GM19025 (cell line): ENCODE measurements around the gene TSSK6.

Source experiments
- ATAC-seq: cut with Tn5 transposase; IDR thresholded peaks from one replicate; pipeline ENCODE4 v1.9.1; 2021; ENCODE audit warnings: mild to moderate bottlenecking, low read depth, moderate library complexity; ENCODE audit not compliant: unreplicated experiment

Gene TSSK6

DNA sequence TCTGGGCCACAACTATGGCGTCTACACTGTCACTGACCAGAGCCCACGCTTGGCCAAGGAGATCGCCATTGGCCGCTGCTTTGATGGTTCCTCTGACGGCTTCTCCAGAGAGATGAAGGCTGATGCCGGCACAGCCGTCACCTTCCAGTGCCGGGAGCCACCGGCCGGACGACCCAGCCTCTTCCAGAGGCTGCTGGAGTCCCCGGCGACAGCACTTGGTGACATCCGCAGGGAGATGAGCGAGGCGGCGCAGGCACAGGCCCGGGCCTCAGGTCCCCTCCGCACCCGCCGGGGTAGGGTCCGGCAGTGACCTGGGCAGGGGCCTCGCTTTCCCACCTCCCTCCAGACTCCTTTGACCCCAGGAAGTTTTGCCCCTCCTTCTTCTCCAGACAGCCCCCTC, 30.4 kb upstream of the TSSK6 start:
- no peak for ATAC-seq

DNA sequence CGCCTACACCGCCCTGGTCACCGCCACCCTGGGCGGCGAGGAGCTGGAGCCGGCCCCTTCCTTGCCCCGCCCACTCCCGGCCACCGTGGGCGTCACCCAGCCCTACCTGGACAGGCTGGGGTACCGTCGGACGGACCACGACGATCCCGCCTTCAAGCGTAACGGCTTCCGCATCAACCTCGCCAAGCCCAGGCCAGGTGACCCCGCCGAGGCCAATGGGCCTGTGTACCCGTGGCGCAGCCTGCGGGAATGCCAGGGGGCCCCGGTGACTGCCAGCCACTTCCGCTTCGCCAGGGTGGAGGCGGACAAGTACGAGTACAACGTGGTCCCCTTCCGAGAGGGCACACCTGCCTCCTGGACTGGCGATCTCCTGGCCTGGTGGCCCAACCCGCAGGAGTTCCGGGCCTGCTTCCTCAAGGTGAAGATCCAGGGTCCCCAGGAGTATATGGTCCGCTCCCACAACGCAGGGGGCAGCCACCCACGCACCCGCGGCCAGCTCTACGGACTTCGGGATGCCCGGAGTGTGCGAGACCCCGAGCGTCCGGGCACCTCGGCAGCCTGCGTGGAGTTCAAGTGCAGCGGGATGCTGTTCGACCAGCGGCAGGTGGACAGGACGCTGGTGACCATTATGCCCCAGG, 29.7 kb upstream of the TSSK6 start:
- ATAC-seq = no peak

DNA sequence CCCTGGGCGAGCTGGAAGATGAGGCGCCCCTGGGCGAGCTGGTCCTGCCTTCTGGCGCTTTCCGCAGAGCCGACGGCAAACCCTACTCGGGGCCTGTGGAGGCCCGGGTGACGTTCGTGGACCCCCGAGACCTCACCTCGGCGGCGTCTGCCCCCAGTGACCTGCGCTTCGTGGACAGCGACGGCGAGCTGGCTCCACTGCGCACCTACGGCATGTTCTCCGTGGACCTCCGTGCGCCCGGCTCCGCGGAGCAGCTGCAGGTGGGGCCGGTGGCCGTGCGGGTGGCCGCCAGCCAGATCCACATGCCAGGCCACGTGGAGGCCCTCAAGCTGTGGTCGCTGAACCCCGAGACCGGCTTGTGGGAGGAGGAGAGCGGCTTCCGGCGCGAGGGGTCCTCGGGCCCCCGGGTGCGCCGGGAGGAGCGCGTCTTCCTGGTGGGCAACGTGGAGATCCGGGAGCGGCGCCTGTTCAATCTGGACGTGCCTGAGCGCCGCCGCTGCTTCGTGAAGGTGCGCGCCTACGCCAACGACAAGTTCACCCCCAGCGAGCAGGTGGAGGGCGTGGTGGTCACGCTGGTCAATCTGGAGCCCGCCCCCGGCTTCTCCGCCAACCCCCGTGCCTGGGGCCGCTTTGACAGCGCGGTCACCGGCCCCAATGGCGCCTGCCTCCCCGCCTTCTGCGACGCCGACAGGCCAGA, 29.1 kb upstream of the TSSK6 start:
- no peak for ATAC-seq

DNA sequence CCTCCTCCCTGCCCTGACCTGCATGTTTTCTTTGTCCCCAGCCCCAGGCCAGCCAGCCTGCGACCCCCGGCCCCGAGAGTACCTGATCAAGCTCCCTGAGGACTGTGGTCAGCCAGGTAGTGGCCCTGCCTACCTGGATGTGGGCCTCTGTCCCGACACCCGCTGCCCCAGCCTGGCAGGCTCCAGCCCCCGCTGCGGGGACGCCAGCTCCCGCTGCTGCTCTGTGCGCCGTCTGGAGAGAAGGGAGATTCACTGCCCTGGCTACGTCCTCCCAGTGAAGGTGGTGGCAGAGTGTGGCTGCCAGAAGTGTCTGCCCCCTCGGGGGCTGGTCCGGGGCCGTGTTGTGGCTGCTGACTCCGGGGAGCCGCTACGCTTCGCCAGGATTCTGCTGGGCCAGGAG, 28.3 kb upstream of the TSSK6 start:
- no peak for ATAC-seq

DNA sequence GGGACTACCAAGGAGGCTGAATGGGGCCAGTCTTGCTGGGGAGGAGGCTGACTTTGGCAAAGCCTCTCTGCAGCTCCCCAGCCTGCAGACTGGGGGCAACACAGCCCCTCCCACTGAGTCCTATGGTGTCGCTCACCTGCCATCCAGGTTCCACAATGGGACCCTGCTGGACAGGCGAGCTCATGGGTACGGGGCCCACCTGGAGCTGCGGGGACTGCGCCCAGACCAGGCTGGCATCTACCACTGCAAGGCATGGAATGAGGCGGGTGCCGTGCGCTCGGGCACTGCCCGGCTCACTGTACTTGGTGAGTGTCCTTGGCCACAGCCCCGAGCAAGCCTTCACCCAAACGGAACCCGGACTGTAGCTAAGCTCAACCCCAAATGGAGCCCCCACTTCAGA, 27.8 kb upstream of the TSSK6 start:
- ATAC-seq = no peak

DNA sequence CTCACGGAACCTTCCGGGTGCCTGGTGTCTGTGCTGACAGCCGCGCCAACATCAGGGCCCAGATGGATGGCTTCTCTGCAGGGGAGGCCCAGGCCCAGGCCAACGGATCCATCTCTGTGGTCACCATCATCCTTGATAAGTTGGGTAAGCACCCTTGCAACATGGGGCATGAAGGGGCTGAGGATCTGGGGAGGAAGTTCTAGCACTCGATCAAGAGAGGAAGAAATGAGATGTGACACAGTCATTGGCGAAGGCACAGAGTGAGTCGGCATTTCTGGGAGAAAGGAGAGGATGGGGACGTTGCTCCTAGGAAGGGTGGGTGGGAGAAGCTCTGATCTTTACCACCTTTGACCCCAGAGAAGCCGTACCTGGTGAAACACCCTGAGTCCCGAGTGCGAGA, 27.2 kb upstream of the TSSK6 start:
- no peak for ATAC-seq

DNA sequence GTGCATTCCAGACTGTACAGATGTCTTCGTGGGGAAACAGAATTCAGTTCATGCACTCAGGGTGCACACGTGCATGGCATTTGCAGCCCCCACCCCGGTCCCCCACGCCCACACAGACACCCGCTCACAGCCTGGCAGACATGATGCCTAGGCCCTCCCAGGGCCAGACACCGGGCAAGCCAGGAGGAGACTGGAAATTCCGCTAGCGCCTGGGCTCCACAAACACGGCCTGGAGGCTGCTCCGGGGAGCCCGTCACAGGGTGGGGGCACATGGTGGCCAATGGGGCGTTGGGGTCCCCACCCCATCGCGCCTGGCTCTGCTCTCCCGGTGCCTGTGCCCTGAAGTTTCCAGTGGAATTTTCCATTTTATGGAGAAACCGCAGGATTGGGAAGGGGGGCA, 26.3 kb upstream of the TSSK6 start:
- no peak for ATAC-seq

DNA sequence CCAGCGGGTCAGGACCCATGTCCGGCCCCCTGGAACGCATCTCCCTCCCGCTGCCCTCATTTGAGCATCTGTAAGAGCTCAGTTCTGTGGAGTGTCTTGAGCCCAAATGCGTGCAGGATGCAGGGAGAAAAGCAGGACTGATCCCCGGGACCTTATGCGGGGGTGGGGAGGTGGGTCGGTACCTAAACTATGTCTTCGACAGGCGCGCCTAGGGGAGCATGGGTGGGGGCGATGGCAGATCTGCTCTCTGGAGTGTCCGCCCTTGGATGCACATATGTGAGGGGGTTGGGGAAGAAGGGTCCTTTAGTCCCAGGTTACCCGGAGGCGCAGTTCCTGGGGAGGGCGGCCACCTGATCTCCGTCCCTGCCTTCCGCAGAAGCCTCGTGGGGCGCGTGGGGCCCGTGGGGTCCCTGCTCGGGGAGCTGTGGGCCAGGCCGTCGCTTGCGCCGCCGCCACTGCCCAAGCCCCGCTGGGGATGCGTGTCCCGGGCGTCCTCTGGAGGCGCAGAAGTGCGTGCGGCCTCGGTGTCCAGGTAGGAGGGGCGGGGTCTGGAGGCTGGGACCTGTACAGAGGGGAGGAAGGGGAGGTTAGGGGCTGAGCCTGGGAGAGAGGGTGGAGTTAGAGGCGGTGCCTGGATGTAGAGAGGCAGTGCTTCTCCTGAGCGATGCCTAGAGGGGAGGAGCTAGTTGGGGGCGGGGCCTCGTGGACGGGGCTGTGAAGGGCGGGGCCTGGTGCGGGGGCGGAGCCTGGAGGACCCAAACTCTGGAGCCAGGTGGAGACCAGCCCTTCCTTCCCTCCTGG, 25.6 kb upstream of the TSSK6 start:
- ATAC-seq = no peak

DNA sequence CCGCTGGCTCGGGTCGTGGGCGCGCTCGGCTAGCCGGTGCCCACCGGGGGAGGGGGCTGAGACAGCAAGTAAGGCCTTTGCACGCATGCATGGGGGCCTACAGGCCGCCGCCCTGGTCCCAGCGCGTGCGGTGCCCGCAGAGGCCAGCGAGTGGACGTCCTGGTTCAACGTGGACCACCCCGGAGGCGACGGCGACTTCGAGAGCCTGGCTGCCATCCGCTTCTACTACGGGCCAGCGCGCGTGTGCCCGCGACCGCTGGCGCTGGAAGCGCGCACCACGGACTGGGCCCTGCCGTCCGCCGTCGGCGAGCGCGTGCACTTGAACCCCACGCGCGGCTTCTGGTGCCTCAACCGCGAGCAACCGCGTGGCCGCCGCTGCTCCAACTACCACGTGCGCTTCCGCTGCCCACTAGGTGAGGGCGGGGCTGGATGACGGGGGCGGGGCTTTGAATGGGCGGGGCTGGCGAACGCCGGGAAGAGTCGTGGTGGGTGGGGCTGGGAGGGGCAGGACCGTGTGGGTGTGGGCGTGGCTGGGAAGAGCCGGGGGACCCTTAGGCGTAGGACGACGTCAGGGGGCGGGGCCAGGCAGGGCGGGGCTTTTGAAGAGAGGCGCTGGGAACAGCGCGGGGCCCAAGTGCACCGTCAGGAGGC, 24.8 kb upstream of the TSSK6 start:
- no peak for ATAC-seq

DNA sequence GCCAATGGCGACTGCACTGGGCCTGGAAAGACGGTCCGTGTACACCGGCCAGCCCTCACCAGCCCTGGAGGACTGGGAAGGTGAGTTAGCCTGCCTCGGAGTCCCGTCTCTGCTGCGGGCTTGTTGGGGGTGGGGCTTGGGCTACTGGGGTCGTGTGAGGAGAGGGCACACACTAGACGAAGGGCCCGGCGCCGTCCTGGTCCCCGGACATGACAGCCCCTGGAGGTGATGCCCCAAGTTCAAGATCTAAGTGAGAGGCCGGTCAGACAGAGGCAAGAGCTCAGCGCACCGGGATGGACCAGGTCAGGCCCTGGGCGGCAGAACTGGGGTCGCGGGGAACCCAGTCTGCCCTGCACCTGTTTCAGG, 24.3 kb upstream of the TSSK6 start:
- no peak for ATAC-seq

DNA sequence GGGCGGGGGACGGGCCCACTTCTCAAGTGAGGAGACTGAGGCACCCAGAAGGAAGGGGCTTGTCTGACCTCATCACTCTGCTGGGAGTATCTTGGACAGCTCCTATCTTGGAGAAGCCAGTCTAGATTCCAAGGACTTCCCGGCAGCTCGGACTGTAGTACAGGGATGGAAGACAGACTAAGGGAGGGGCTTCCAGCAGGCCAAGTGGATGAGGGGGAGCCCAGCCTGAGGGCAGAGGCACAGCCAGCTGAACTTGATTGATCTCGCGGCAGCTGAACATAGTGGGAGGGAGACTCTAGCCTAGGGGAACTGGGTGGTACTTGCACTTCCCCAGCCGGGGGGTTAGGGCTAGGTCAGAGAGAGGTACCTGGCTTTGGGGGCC, 23.4 kb upstream of the TSSK6 start:
- no peak for ATAC-seq

DNA sequence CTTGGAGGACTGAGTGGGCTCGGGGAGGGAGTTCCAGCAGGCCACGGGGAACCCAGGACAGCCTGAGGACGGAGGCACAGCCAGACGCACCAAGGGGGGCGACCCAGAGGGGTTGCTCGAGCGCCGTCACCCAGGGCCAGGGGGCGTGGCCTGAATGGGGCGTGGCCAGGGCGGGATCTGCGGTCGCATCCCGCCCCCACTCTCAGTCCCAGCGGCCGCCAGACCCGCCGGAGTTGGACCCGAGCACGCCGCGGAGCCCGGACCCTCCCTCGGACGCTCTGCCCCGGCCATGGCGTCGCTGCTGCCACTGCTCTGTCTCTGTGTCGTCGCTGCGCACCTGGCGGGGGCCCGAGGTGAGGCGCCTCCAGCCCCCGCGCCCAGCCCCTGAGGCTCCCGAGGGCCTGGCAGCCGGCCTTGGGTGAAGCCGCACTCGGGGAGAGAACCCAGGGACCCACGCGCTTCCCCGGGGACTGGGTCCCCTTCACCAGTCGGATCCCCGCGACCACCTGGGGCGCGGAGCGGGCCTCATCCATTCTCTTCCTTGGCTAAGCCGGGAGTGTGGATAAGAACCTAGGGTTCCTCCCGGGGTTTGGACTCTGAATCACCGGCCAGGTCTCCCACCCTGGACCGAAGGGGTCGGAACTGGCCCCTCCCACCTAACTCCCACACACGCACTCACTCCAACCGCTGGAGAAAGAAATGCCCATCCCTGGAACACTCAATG, 22.9 kb upstream of the TSSK6 start, which contains the start of gene CILP2:
TSS of gene CILP2 (plus strand) at position 205 of the 724 bp plus-strand sequence. CDS start at position 290, 85 bp downstream.
- no peak for ATAC-seq

DNA sequence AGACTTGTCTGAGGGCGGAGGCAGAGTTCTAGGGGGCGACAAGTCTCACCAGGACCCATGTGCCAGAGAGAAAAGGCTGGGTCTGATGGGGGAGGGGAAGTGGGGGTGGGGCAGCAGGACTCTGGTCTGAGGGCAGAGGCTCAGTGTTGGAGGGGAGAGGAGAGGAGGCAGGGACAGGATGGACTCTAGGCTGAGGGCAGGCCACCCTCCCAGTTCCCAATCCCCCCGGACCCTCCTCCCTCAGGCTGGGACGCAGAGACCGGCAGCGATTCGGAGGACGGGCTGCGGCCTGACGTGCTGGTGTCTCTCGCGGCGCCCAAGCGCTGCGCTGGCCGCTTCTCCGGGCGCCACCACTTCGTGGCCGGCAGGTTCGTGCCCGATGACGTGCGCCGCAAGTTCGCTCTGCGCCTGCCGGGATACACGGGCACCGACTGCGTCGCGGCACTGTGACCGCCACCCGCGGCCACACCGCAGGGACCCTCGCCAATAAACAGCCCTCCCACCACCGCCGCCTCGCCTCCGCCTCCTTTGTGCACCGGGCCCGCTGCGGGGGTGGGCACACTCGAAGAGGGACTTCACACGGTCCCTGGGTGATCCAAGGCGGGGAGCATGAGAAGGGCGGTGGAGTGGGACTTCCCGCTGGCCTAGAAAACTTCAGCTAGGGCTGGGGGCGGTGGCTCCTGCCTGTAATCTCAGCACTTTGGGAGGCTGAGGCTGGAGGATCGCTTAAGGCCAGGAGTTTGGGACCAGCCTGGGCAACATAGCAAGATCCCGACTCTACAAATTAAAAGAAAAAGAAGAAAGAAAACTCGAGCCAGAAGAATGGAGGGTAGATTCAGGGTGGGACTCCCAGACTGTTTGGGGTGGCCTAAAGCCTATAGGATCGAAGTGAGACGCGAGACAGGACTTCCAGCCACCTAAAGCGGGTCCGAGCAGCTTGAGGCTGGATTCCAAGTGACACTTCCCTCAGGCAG, 22.0 kb upstream of the TSSK6 start:
- ATAC-seq = no peak

DNA sequence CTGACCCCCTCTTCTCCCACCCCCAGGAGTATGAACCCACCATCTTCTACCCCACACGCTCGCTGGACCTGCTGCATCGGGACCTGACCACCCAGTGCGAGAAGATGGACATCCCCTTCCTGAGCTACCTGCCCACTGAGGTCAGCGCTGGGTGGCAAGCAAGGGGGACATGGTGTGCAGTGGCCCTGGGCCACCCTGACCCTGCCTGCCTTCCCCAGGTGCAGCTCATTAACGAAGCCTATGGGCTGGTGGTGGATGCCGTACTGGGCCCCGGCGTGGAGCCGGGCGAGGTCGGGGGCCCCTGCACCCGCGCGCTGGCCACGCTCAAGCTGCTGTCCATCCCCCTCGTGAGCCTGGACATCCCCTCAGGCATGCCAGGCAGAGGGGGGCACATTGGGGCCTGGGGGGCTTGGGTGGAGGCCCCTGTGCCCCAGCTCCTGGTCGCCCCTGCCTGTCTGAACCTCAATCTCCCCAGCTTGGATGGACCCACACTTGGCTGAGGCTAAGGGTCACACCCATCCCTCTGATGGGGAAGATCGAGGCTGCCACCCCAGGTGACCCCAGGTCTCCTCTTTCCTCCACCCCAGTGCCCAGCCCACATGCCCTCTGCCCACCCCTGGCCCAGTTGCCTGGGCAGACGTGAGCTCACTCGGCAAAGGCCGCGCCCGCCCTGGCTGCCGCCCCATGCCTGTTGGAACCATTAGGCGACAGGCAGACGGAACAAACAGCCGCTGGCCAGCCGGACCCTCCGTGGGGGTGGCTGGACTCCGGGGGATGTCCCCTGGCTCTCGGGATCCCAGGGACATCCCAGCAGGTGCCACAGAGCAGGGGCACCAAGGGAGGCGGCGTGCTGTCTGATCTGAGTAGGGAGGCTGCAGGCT, 20.2 kb upstream of the TSSK6 start:
- no peak for ATAC-seq

DNA sequence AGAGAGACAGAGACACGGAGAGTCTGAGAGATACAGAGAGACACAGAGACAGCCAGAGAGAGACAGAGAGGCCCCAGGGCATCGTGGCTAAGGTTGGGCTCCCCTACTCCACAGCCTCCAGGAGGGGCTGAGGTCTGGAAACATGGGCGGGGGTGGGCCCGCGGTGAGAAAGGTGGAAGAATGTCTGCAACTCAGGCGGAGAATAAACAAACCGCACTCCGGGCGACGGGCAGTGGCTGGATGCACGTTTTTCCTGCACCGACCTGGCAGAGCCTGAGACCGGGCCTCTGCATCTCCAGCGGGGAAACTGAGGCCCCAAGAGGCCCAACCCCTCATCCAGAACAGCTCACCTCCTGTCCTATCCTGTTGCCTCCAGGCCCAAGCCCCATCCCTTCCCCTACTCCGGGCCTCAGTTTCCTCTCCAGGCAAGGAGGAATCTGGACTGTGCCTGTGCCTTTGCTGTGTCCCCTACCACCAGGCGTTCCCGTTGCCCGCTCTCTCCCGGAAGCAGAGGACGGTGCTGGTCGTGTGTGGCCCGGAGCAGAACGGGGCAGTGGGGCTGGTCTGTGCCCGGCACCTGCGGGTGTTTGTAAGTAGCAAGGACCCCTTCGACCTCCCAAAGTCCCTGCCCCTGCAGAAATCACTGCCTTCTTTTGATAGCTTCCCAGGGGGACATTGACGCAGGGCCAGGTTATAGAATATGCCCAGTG, 19.4 kb upstream of the TSSK6 start:
- no peak for ATAC-seq

DNA sequence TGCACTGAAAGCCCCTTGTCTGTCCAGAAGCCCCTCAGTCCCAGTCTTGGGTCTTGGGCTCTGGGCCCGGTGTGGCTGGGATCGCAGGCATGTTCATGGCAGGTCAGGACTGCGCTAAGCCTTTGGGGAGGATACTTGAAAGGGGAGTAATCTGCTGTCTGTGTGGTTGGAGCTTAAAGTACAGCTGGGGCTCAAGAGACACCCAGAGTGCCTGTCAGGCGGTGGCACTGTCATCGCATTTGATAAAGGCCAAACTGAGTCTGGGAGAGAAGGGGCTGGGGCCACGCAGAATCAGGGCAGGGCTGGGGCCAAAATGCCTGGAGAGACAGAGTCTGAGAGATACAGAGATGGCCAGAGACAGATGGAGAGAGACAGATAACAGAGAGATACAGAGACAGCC, 18.5 kb upstream of the TSSK6 start:
- ATAC-seq = no peak

DNA sequence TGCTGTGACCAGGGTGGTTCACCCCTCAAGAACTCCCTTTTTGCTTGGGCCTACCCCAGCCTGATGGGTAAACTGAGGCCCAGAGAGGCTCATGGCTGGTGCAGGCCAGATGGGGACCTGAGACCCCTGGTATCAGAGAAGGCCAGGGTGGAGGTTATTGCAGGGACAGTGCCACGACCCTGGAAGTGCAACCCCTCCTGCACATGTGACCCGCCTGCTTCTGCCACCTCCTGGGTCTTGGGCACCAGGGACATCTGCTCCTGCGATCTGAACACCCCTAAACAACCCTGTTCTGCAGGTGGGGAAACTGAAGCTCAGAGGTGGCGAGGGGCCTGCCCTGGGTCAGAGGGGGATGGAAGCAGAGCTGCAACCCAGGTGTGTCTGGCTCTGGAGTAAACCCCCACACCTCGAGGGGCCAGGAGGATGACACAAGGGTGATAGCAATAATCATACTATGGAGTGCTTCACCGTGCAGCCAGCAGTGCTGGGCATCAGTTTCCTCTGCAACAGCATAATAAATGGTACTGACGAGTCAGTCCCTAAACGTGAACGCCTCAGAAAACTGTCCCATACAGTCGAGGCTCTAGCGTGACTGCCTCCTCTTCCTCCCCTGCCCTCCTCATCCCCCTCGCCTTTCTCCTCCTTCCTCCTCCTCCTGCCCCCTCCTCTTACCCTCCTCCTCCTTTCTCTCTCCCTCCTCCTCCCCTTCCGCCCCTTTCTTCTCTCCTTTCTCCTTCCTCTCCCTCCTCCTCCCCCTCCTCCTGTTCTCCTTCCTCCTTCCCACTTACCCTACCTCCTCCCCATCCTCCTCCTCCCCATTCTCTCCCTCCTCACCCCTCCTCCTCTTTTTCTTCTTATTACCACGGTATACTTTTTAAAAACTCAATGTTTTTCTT, 17.7 kb upstream of the TSSK6 start:
- ATAC-seq = no peak
